Fibroblast of lung (primary cell): ENCODE measurements around the gene LRFN4. TPM values are rescaled to one million over a fixed set of nuclear protein-coding genes. Genes with fewer than 3 reads are reported as not detected.

ENCODE experiments used
- DNase-seq, 2 donors: peaks; one replicate each; pipeline versions ENCODE4 v3.0.0 to v3.0.0-alpha.2; 2010; ENCODE audit warnings: low read depth in 2 of 2
- H2AFZ ChIP-seq: 2 replicates; pipeline ENCODE4 v1.5.1; 2012; ENCODE audit warnings: low read length, control low read depth, inconsistent platforms
- H3K27ac ChIP-seq: 2 replicates; pipeline ENCODE4 v1.5.1; 2011; ENCODE audit warnings: low read length, control low read depth; ENCODE audit not compliant: insufficient read depth
- H3K27me3 ChIP-seq: 2 replicates; pipeline ENCODE4 v1.5.1; 2011; ENCODE audit warnings: mild to moderate bottlenecking, low read length; ENCODE audit not compliant: control insufficient read depth, insufficient read depth
- H3K36me3 ChIP-seq: 2 replicates; pipeline ENCODE4 v1.5.1; 2011; ENCODE audit warnings: low read length; ENCODE audit not compliant: control insufficient read depth, insufficient read depth
- H3K4me1 ChIP-seq: 2 replicates; pipeline ENCODE4 v1.5.1; 2011; ENCODE audit warnings: low read length; ENCODE audit not compliant: control insufficient read depth, insufficient read depth; ENCODE audit errors: extremely low read depth
- H3K4me2 ChIP-seq: 2 replicates; pipeline ENCODE4 v1.5.1; 2011; ENCODE audit warnings: low read length, control low read depth; ENCODE audit not compliant: insufficient read depth; ENCODE audit errors: extremely low read depth
- H3K4me3 ChIP-seq, 4 experiments: fragments of 200-600 bp in 1 of 4; sonication (generic) in 1 of 4; replicated peaks in 1 of 4; 2 replicates each; pipeline ENCODE4 v1.5.1; 2011 to 2016; ENCODE audit warnings: low read length in 4 of 4, low read depth in 3 of 4, mild to moderate bottlenecking in 3 of 4, control low read depth in 2 of 4, inconsistent platforms in 1 of 4, mixed read lengths in 1 of 4; ENCODE audit not compliant: insufficient read depth in 1 of 4; ENCODE audit errors: control extremely low read depth in 1 of 4
- H3K79me2 ChIP-seq: 2 replicates; pipeline ENCODE4 v1.5.1; 2012; ENCODE audit warnings: mild to moderate bottlenecking, low read length, inconsistent platforms; ENCODE audit not compliant: control insufficient read depth, insufficient read depth
- H3K9ac ChIP-seq: 2 replicates; pipeline ENCODE4 v1.5.1; 2011; ENCODE audit warnings: mild to moderate bottlenecking, low read length, control low read depth; ENCODE audit not compliant: insufficient read depth
- H3K9me3 ChIP-seq: 2 replicates; pipeline ENCODE4 v1.5.1; 2012; ENCODE audit warnings: low read depth, low read length; ENCODE audit not compliant: control insufficient read depth, insufficient read depth
- H4K20me1 ChIP-seq: 2 replicates; pipeline ENCODE4 v1.5.1; 2011; ENCODE audit warnings: low read length; ENCODE audit not compliant: control insufficient read depth, insufficient read depth; ENCODE audit errors: extremely low read depth
- EZH2 ChIP-seq: IDR thresholded peaks from 2 replicates; pipeline ENCODE4 v1.5.1; 2012; ENCODE audit warnings: low read length, control low read depth, mild to moderate bottlenecking; ENCODE audit errors: missing control alignments
- polyA plus RNA-seq, 2 donors: library from polyadenylated mRNA; depleted of rRNA in 1 of 2; stranded (reverse) in 1 of 2; unstranded in 1 of 2; fragments of >200 nt; gene quantifications; 2 replicates each; pipeline ENCODE4 v1.2.1, GENCODE V29; 2011 to 2012; ENCODE audit warnings: missing spikeins in 1 of 2
- total RNA-seq: library from RNA; depleted of rRNA; stranded (reverse); fragments of >200 nt; gene quantifications from 2 replicates; pipeline ENCODE4 v1.2.1, GENCODE V29; 2014
- TF ChIP-seq, protein P1 (sequence below), 2 donors: IDR thresholded peaks in 1 of 2; conservative IDR thresholded peaks in 1 of 2; 1 replicate in 1 of 2; 2 replicates in 1 of 2; pipeline ENCODE4 v1.5.1; 2011 to 2012; ENCODE audit warnings: low read length in 2 of 2, control low read depth in 1 of 2, inconsistent platforms in 1 of 2, low read depth in 1 of 2, mild to moderate bottlenecking in 1 of 2

The LRFN4 gene
- total and polyA plus RNA-seq, 2 donors (not counting 1 experiment from before 2014, with no cell fraction given) = 3.8 to 14.5 TPM

DNA sequence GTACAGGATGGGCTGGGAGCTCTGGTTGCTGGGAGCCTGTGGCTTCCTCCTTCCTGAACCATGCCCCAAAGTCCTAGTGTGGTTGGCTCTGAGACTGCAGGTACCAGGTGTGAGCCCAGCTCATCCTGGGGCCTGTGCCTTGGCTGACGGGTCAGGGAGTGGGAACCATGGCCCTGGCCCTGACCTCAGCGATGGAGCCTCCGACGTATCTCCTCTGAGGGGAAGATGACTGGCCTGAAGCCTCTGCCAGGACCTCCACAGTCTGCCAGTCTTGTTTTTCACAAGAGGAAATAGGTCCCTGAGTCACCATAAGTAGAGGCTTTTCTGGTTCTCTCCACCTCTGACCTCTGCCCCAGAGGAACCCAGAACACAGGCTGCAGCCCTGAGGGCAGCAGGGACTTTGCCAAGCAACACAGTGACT lies 10.2 kb upstream of the LRFN4 start:
- no peaks in the 10 kb centered on the region for H4K20me1 ChIP-seq
- TF ChIP-seq, protein P1, sequence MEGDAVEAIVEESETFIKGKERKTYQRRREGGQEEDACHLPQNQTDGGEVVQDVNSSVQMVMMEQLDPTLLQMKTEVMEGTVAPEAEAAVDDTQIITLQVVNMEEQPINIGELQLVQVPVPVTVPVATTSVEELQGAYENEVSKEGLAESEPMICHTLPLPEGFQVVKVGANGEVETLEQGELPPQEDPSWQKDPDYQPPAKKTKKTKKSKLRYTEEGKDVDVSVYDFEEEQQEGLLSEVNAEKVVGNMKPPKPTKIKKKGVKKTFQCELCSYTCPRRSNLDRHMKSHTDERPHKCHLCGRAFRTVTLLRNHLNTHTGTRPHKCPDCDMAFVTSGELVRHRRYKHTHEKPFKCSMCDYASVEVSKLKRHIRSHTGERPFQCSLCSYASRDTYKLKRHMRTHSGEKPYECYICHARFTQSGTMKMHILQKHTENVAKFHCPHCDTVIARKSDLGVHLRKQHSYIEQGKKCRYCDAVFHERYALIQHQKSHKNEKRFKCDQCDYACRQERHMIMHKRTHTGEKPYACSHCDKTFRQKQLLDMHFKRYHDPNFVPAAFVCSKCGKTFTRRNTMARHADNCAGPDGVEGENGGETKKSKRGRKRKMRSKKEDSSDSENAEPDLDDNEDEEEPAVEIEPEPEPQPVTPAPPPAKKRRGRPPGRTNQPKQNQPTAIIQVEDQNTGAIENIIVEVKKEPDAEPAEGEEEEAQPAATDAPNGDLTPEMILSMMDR (conservative IDR thresholded peaks at IDR 0.05 in 1 of 2, IDR thresholded peaks at IDR 0.05 in 1 of 2; ENCODE audit: low read depth in 1 of 2, low read length in 2 of 2) = no peak
- TF ChIP-seq EZH2 = no peak
- H3K9ac ChIP-seq = no peak overlapping the region
- no peak for DNase-seq
- H3K4me1 ChIP-seq = peaks cover 7% of the 10 kb centered on the region
- H3K9me3 ChIP-seq = no peaks in the 10 kb centered on the region
- no peaks in the 10 kb centered on the region for H3K27me3 ChIP-seq
- H3K36me3 ChIP-seq = peaks cover 21% of the 10 kb centered on the region
- no peak overlapping the region for H2AFZ ChIP-seq
- no peak overlapping the region for H3K4me3 ChIP-seq
- peaks cover 36% of the 10 kb centered on the region for H3K79me2 ChIP-seq
- H3K27ac ChIP-seq = no peak overlapping the region
- H3K4me2 ChIP-seq = no peak overlapping the region

DNA sequence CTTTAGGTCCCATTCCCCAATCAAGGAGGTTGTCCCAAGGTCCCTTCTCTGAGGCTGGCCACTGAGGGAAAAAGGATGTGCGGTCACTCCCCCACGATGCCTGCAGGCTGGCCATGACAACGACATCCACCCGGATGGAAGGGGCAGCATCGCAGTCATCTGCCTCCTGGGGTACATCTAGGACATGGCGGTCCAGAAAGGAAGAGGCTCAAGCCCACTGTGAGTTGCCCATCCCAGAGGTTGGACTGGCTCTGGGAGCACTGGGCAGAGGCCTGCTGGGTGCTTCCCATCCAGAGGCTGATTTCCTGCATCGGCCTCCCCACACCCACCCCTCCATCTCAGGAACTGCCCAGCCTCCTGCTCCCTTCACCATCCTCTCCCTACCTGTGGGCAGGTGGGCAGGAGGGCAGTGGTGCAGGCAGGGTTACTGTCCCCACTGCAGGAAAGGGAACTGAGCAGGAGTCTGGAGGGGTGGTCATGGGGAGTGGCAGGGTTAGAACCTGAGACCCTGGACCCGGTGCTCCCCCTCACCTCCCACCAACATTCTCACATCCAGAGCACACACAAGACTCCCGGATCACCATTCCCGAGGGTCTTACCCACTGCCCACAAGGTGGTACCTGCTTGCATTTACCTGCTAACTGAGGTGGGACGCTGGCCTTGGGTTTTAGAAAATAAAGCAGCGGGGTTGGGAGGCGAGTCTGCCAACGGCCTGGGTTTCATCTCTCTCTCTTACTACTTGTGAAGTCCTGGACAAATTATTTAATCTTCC lies 9.2 kb upstream of the LRFN4 start:
- DNase-seq = no peak
- no peak overlapping the region for H3K4me3 ChIP-seq
- H2AFZ ChIP-seq = no peak overlapping the region
- H3K79me2 ChIP-seq = peaks cover 27% of the 10 kb centered on the region
- no peaks in the 10 kb centered on the region for H3K27me3 ChIP-seq
- H3K27ac ChIP-seq = no peak overlapping the region
- no peaks in the 10 kb centered on the region for H4K20me1 ChIP-seq
- peaks cover 21% of the 10 kb centered on the region for H3K36me3 ChIP-seq
- H3K4me2 ChIP-seq = no peak overlapping the region
- no peak overlapping the region for H3K9ac ChIP-seq
- H3K4me1 ChIP-seq = peaks cover 3% of the 10 kb centered on the region
- H3K9me3 ChIP-seq = no peaks in the 10 kb centered on the region
- TF ChIP-seq, protein P1 (conservative IDR thresholded peaks at IDR 0.05 in 1 of 2, IDR thresholded peaks at IDR 0.05 in 1 of 2; ENCODE audit: low read depth in 1 of 2, low read length in 2 of 2) = no peak
- no peak for TF ChIP-seq EZH2

DNA sequence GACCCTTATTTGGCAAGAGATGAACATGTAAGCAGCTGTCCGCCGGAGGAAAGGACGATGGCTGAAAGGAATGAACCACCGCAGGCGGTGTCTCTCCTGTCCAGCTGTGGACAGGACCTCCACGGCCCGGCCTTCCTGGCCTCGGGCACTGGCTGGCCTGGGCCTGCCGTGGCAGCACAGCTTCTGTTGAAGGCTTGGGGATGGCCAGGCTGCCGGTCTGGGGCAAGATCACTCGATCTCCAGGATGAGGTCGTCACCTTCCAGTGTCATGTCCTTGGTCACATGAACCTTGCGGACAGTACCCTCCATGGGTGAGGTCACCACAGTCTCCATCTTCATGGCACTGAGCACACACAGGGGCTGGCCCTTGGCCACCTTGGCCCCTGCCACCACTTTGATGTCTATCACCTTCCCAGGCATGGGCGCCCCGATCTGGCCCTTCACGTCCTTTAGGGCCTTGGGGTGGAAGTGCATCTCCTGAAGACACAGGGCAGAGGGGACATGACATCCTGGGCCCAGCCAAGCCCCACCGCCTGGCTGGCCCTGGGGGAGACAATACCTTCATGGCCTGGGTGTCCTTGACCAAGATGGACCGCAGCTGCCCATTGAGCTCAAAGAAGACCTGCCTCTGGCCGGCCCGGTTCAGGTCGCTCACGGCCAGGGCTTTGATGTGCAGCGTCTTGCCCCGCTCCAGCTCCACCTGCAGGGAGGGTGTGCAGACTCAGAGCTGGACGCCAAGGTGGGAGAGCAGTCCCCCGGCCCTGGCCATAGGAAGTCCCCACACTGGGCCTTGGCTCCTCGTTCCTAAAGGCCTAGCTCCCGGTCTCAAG lies 8.0 kb upstream of the LRFN4 start:
- no peak overlapping the region for H3K9ac ChIP-seq
- H3K27me3 ChIP-seq = no peaks in the 10 kb centered on the region
- H3K36me3 ChIP-seq = peaks cover 21% of the 10 kb centered on the region
- no peak overlapping the region for H3K4me2 ChIP-seq
- peaks cover 3% of the 10 kb centered on the region for H3K4me1 ChIP-seq
- H4K20me1 ChIP-seq = no peaks in the 10 kb centered on the region
- no peak overlapping the region for H2AFZ ChIP-seq
- no peak for DNase-seq
- H3K79me2 ChIP-seq = peaks cover 17% of the 10 kb centered on the region
- H3K9me3 ChIP-seq = no peaks in the 10 kb centered on the region
- no peak overlapping the region for H3K4me3 ChIP-seq
- TF ChIP-seq, protein P1 (conservative IDR thresholded peaks at IDR 0.05 in 1 of 2, IDR thresholded peaks at IDR 0.05 in 1 of 2; ENCODE audit: low read depth in 1 of 2, low read length in 2 of 2) = no peak
- TF ChIP-seq EZH2 = no peak
- H3K27ac ChIP-seq = no peak overlapping the region
